HG02938 (cell line): ENCODE measurements around the gene PLCE1.

Source experiments
- ATAC-seq: cut with Tn5 transposase; IDR thresholded peaks from one replicate; pipeline ENCODE4 v1.9.1; 2021; ENCODE audit warnings: mild to moderate bottlenecking, moderate library complexity; ENCODE audit not compliant: unreplicated experiment

PLCE1 gene

DNA sequence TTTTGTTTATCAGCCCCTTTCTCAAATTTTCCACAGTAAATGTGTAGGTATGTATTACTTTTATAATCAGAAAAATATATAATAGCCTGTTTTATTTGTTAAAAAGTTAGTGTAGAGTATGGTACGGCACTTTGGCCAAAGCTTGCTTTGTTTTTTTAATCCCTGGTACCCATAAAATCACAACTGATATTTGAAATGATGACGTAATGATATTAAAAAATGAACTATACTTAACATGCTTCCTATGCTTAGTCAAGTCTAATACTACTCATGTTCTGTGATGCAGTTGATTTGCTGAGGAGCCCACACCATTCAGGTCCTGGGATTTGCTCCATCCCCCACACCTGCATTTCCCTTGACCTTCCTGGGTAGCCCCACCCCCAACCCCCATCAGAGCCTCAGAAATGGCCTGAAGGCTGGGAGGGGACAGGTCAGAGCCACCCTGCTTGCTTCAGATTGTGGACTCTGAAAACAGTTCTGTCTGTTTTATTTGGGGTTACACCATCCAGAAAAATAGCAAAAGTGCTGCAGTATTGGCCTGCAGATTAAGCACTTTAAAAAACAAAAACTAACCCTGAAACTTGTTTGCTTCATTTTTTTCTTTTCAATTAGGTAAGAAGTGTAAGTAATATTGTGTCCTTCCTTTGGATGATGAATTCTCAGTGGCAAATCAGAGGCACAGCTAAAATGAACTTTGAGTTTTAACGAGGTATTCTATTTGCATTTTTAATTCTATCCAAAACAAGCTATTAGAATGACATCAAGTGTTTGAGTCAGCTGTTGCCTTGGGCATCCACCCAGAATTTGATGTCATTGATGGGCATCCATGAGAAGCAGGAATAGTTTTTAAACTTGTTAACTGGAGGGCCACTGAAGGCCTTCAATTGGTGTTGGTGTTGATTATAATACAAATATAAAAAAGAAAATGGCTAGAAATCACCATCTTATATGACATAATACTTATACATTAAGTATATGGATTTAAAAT is 23.3 kb downstream of the PLCE1 start:
- ATAC-seq = no peak

DNA sequence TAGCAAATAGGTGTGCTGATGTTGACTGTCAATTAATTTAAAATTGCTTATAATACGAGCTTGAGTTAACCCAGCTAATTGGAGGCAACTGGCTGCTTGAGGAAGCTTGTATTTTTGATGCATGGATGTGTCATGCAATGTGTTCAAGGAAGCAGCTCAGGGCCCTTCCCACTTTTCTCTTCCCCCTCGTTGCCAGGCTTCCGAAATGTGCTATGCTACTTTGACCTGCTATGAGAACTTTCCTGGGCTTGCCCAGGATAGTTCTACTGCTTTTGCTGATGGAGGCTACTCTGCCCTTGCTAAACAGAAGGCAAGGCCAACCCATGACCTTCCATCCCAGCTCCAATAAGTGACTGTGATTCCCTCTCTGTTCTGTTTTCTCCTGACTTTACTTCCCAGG is 24.4 kb downstream of the PLCE1 start:
- no peak for ATAC-seq

DNA sequence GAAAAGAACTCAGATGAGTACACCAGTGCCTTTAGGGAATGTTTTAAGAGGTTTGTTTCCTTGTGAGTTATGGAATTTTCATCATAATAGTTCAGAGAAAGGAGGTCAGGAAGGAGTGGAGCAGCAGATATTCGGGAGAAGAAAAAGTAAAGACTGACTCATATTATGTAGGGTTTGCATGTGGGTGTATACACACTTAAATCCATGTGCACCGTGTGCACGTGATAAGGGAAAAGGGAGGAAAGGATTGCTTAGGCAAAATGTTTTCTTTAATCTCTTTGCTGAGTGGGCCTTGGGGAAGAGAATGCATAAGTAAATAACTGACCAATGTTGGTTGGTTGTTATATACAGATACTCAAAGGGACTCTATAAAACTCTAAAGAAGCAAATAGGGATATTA is 30.2 kb downstream of the PLCE1 start:
- ATAC-seq = no peak

DNA sequence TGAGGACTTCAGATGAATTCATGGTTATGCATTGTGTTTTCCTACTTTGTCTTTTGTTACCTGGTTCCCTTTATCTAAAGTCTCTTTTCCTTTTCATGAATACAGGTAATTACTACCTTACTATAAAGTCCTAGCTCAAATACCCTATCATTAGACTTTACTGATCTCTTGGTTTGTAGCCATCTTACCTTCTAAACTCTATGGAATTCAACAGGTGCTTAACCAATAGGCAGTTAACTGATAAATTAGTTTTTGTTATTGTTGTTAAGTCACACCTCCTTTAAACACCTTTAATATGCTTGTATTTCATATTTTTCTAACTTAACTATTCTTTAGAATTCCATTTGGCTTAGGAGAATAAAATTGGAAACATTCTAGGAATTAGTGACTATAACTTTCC is 30.7 kb downstream of the PLCE1 start:
- ATAC-seq = no peak

GRCh38 chr10:94025806-94026205 is 32.1 kb downstream of the PLCE1 start:
- no peak for ATAC-seq

DNA sequence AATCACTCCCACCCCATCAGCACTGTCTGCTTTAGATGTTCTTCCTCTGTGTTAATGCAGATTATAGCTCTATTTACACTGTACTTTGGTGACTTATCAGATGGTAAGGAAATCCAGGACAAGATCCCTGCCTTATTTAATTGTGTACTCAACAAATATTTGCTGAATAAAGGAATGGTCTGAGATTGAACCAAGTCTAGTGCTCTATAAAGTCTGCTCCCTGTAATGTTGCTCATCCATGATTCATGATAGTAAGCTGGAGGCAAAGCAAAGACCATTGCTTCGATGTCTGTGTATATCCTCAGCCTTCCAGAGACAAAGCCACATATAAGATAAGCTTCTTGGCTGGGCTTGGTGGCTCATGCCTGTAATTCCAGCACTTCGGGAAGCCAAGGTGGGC is 33.5 kb downstream of the PLCE1 start:
- no peak for ATAC-seq

DNA sequence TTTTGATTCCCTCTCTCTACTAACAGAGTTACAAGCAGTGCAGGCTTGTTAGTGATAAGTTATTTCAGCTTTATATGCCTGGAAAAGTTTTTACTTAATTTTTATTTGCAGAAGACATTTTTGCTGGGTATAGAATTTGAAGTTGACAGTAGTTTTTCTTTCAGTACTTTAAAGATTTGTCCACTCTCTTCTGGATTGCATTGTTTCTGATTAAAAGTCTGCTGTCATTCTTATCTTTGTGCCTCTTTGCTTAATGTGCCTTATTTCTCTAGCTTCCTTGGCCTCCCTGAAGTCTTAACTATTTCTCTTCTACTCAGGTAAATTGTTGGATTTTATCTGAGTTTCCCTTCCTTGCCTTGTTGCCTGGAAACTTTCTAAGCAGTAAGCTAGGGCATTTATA is 36.2 kb downstream of the PLCE1 start:
- no peak for ATAC-seq

GRCh38 chr10:94035982-94036765 is 42.4 kb downstream of the PLCE1 start:
- no peak for ATAC-seq

- no peak for ATAC-seq
These were observed 43.0 kb downstream of the PLCE1 start for GRCh38 chr10:94036766-94037033.

DNA sequence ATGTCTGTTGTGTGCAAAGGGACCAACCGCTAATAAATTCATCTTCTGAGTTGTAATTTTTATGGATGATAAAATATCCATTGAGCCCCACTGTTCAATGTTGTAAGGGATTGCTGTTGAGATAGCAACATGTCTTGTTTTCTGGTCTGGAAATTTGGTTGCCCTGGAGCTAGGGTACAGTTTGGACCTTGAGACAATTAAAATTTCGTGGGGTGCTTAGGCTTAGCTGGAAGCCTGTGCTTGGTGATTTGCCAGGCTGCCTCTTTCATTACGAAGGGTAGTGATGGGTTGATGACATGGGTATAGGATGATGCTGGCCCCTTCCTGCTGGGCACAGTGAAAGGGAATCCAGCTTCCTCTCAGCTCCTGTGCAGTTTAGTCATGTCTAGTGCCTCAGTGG is 43.6 kb downstream of the PLCE1 start:
- no peak for ATAC-seq

DNA sequence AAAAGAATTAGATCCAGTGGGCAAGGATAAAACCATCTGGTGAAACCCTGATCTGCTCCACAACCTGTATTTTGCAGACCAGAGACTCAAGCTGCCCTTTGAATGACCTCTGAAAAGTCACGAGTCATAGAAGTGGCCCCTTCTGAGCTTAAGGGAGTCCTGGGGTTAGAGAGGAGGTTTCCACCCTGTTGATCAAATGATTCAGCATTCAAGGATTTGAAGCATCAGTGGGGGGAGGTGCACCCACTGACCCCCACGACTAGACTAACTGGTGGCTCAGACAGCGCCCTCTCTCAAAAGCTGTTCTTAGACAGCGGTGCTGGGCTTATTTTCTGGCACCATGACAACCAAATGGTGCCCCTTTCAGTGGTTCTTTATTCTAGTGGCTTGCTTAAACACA is 44.3 kb downstream of the PLCE1 start:
- ATAC-seq = no peak

GRCh38 chr10:94041206-94041605 is 47.5 kb downstream of the PLCE1 start:
- ATAC-seq = no peak

DNA sequence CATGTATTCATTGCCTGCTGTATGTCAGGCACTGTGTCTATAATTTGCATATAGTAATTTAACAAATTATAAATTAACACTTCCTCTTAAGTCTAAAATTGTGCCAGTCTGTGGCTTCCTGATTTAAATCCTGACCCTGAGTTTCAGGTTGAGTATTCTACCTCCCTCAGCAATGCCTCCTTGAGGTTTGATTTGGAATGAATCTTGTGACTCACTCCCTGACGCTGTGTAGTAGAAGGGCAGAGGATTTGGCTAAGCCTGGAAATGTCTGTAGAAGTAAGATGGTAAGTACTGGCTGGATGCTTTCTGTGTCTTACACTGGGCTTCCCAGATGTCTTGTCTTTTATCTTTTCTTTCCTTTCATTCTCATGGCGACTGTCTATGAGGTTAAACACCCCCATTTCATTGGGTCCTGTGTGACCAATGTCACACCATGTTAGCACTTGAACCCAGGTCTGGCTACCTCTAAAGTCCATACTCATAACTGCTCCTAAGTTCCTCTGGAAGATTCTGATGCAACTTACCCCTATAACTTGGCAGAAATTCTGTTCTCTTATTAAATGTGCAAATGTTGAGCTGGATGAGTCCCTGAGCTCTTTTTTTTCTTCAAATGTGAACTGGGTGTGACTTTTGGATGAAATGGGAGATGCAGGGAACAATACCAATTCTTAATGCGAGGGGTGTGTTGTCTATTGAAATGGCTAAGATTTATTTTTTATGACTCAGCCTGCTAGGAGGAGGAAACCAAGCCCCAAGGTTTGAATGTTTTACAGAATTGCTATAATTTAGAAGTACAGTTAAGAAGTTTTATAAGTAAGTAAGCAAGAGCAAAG is 48.5 kb downstream of the PLCE1 start:
- no peak for ATAC-seq

GRCh38 chr10:94042834-94043175 is 49.1 kb downstream of the PLCE1 start:
- no peak for ATAC-seq
